CD4-positive, alpha-beta memory T cell (primary cell): Measurements from ENCODE around the gene PSMB3. TPM values are rescaled to one million over a fixed set of nuclear protein-coding genes. Genes with fewer than 3 reads are reported as not detected.

Experiments used
- CTCF ChIA-PET: fragments of 350-600 bp; sonication (Branson Sonifier 250); formaldehyde crosslinking; loops from one replicate; lab custom pipeline; 2021; ENCODE audit warnings: inconsistent platforms; ENCODE audit not compliant: partially characterized antibody; lab: Charles Lee
- POLR2A ChIA-PET: fragments of 350-600 bp; sonication (Branson Sonifier 250); formaldehyde crosslinking; loops from one replicate; lab custom pipeline; 2021; ENCODE audit not compliant: partially characterized antibody; lab: Charles Lee
- DNase-seq, 5 donors: peaks; one replicate each; pipeline versions ENCODE4 v3.0.0 to v3.0.0-alpha.2; 2020 to 2022; ENCODE audit warnings: mixed read lengths in 1 of 5
- H3K27ac ChIP-seq: one replicate; pipeline ENCODE4 v1.7.0; 2013; ENCODE audit warnings: low read depth, low read length
- H3K27me3 ChIP-seq: 2 replicates; pipeline ENCODE4 v1.7.0; 2013; ENCODE audit warnings: mild to moderate bottlenecking, low read length, moderate library complexity; ENCODE audit not compliant: insufficient read depth
- H3K36me3 ChIP-seq: 2 replicates; pipeline ENCODE4 v1.7.0; 2013; ENCODE audit warnings: mild to moderate bottlenecking, low read length, moderate library complexity; ENCODE audit not compliant: insufficient read depth
- H3K4me1 ChIP-seq: 2 replicates; pipeline ENCODE4 v1.7.0; 2013; ENCODE audit warnings: mild to moderate bottlenecking, low read length, moderate library complexity; ENCODE audit not compliant: insufficient read depth
- H3K4me3 ChIP-seq, 2 donors: one replicate each; pipeline ENCODE4 v1.7.0; 2013; ENCODE audit warnings: low read length in 2 of 2, mild to moderate bottlenecking in 1 of 2
- H3K9me3 ChIP-seq, 2 donors: one replicate each; pipeline ENCODE4 v1.7.0; 2013; ENCODE audit warnings: low read length in 2 of 2, control low read depth in 1 of 2; ENCODE audit not compliant: control insufficient read depth in 1 of 2
- H3K27ac Mint-ChIP-seq, 7 donors: one replicate each; pipeline ENCODE4 v1.8.0; 2020 to 2021; ENCODE audit warnings: mixed read lengths in 7 of 7, mild to moderate bottlenecking in 6 of 7, inconsistent platforms in 3 of 7, moderate library complexity in 3 of 7
- H3K27me3 Mint-ChIP-seq, 2 donors: one replicate each; pipeline ENCODE4 v1.8.0; 2020 to 2021; ENCODE audit warnings: mixed read lengths in 2 of 2
- H3K36me3 Mint-ChIP-seq, 2 donors: one replicate each; pipeline ENCODE4 v1.8.0; 2020 to 2021; ENCODE audit warnings: mixed read lengths in 2 of 2, inconsistent platforms in 1 of 2, mild to moderate bottlenecking in 1 of 2
- H3K4me1 Mint-ChIP-seq, 4 donors: one replicate each; pipeline ENCODE4 v1.8.0; 2020 to 2021; ENCODE audit warnings: mixed read lengths in 4 of 4, mild to moderate bottlenecking in 1 of 4
- H3K4me3 Mint-ChIP-seq, 8 donors: one replicate each; pipeline ENCODE4 v1.8.0; 2020 to 2021; ENCODE audit warnings: mixed read lengths in 8 of 8, mild to moderate bottlenecking in 7 of 8, moderate library complexity in 6 of 8, inconsistent platforms in 3 of 8
- H3K9me3 Mint-ChIP-seq, 8 donors: one replicate each; pipeline ENCODE4 v1.8.0; 2020 to 2021; ENCODE audit warnings: mixed read lengths in 8 of 8, mild to moderate bottlenecking in 5 of 8, inconsistent platforms in 3 of 8, moderate library complexity in 1 of 8
- intact Hi-C: fragments of 100-400 bp; cut with micrococcal nuclease; formaldehyde crosslinking; loops from one replicate; pipeline ENCODE4 v1.15.1; 2023
- polyA plus RNA-seq, 2 donors: library from polyadenylated mRNA; unstranded; fragments of 300-500 nt; fragmentation: Illumina TruSeq; gene quantifications; one replicate each; pipeline ENCODE4 v1.2.3, GENCODE V29; 2021
- total RNA-seq, 2 experiments: library from RNA; stranded (reverse); gene quantifications; one replicate each; pipeline ENCODE4 v1.2.3, GENCODE V29; 2021

PSMB3 gene
- total and polyA plus RNA-seq, 4 experiments from 2014 or later, result 93.5 to 517 (median 245) TPM

- intact Hi-C loops, result loop anchor here (1.0 kb wide), 3 partner anchors 25 to 172 kb away; partner anchors contain the start of gene MLLT6
- peak within 1 kb of the TSS; percentile 67 to 83 for H3K4me3 ChIP-seq
- H3K4me1 Mint-ChIP-seq, result peaks cover 45 to 93% (median 71%) of the 10 kb centered on the region in 4 donors
Measured at GRCh38 chr17:38729886-38730525, 22.5 kb upstream of the PSMB3 start, which contains the start of gene CISD3. CISD3 (plus strand) TSS chr17:38730341; CDS start chr17:38730359, 18 bp downstream.

GRCh38 chr17:38730526-38731379, 21.8 kb upstream of the PSMB3 start:
- Mint-ChIP-seq H3K4me1 (peaks cover 41 to 91% (median 72%) of the 10 kb centered on the region in 4 donors), H3K4me3 (peak overlapping the region; percentile 92 to 99 (median 97)), H3K9me3 (peaks cover 0 to 3% (median 0%) of the 10 kb centered on the region in 8 donors), H3K27ac (peak overlapping the region; percentile 81 to 99 (median 96)), H3K36me3 (peaks cover 0 to 25% of the 10 kb centered on the region in 2 donors), H3K27me3 (no peaks in the 10 kb centered on the region)
- ChIA-PET POLR2A (interaction anchor here (0.8 to 15.9 kb wide), 10 partner anchors 8 to 140 kb away, joined by 3 to 588 read pairs (median 6); partner anchors contain the start of genes EPOP, MLLT6 and PSMB3), CTCF (interaction anchor here (0.8 to 8.5 kb wide), 7 partner anchors 15 to 423 kb away, joined by 3 to 198 read pairs (median 4); partner anchors contain the start of genes EPOP and MLLT6)
- DNase-seq, result peak in 1 of 5 donors; percentile 59
- intact Hi-C loops, result loop anchor here (1.0 kb wide), 3 partner anchors 25 to 172 kb away; partner anchors contain the start of gene MLLT6
- Histone ChIP-seq H3K27me3 (no peaks in the 10 kb centered on the region), H3K27ac (peak overlapping the region; percentile 72), H3K36me3 (peaks cover 4% of the 10 kb centered on the region), H3K4me1 (peaks cover 80% of the 10 kb centered on the region), H3K9me3 (no peaks in the 10 kb centered on the region), H3K4me3 (peak overlapping the region; percentile 67 to 83)

More at GRCh38 chr17:38729886-38730525, 22.5 kb upstream of the PSMB3 start, which contains the start of gene CISD3:
- Mint-ChIP-seq H3K27ac (peak within 1 kb of the TSS; percentile 94 to 99 (median 97)), H3K4me3 (peak within 1 kb of the TSS; percentile 92 to 99 (median 97)), H3K27me3 (no peaks in the 10 kb centered on the region), H3K36me3 (peaks cover 3 to 27% of the 10 kb centered on the region in 2 donors), H3K9me3 (peaks cover 0 to 3% (median 0%) of the 10 kb centered on the region in 8 donors)
- Histone ChIP-seq H3K27ac (peak within 1 kb of the TSS; percentile 72), H3K4me1 (peaks cover 87% of the 10 kb centered on the region), H3K27me3 (no peaks in the 10 kb centered on the region), H3K9me3 (no peaks in the 10 kb centered on the region), H3K36me3 (peaks cover 7% of the 10 kb centered on the region)
- ChIA-PET POLR2A (interaction anchor here (0.8 to 15.9 kb wide), 12 partner anchors 12 to 141 kb away, joined by 3 to 588 read pairs (median 10); partner anchors contain the start of genes EPOP, MLLT6 and PSMB3), CTCF (interaction anchor here (1.3 to 8.5 kb wide), 5 partner anchors 14 to 171 kb away, joined by 4 to 198 read pairs (median 9); partner anchors contain the start of genes EPOP and MLLT6)
- DNase-seq, result peak; percentile 82 to 89 (median 87)

GRCh38 chr17:38731526-38732294, 20.8 kb upstream of the PSMB3 start:
- intact Hi-C loops, result no loop called here
- Histone ChIP-seq H3K9me3 (no peaks in the 10 kb centered on the region), H3K27ac (peak overlapping the region; percentile 72), H3K4me3 (no peak overlapping the region), H3K36me3 (peaks cover 4% of the 10 kb centered on the region), H3K4me1 (peaks cover 72% of the 10 kb centered on the region), H3K27me3 (no peaks in the 10 kb centered on the region)
- Mint-ChIP-seq H3K27me3 (no peaks in the 10 kb centered on the region), H3K4me1 (peaks cover 39 to 83% (median 66%) of the 10 kb centered on the region in 4 donors), H3K36me3 (peaks cover 0 to 25% of the 10 kb centered on the region in 2 donors), H3K4me3 (peak overlapping the region; percentile 55 to 99 (median 95)), H3K9me3 (peaks cover 0 to 3% (median 0%) of the 10 kb centered on the region in 8 donors), H3K27ac (peak overlapping the region; percentile 81 to 98 (median 94))
- CTCF ChIA-PET, result interaction anchor here (0.8 to 8.5 kb wide), 8 partner anchors 15 to 422 kb away, joined by 3 to 198 read pairs (median 4); partner anchors contain the start of genes EPOP and MLLT6
- no peak for DNase-seq
- POLR2A ChIA-PET, result interaction anchor here (0.8 to 15.9 kb wide), 9 partner anchors 9 to 58 kb away, joined by 3 to 588 read pairs (median 6); partner anchors contain the start of genes EPOP, MLLT6 and PSMB3

GRCh38 chr17:38732376-38733281, 19.9 kb upstream of the PSMB3 start:
- Histone ChIP-seq H3K27ac (peak overlapping the region; percentile 0), H3K36me3 (peaks cover 4% of the 10 kb centered on the region), H3K9me3 (no peaks in the 10 kb centered on the region), H3K27me3 (no peaks in the 10 kb centered on the region), H3K4me1 (peaks cover 63% of the 10 kb centered on the region), H3K4me3 (no peak overlapping the region)
- CTCF ChIA-PET, result interaction anchor here (1.5 to 8.5 kb wide), 3 partner anchors 26 to 174 kb away, joined by 4 to 198 read pairs (median 9); partner anchors contain the start of gene EPOP
- Mint-ChIP-seq H3K9me3 (peaks cover 0 to 3% (median 0%) of the 10 kb centered on the region in 8 donors), H3K36me3 (peaks cover 0 to 22% of the 10 kb centered on the region in 2 donors), H3K4me3 (peak overlapping the region in 7 of 8 donors; percentile 55 to 97 (median 69)), H3K4me1 (peaks cover 38 to 73% (median 61%) of the 10 kb centered on the region in 4 donors), H3K27me3 (no peaks in the 10 kb centered on the region), H3K27ac (peak overlapping the region; percentile 34 to 98 (median 86))
- no peak for DNase-seq
- intact Hi-C loops, result no loop called here
- POLR2A ChIA-PET, result interaction anchor here (2.7 to 15.9 kb wide), 2 partner anchors 26 to 56 kb away, joined by 24 to 588 read pairs; partner anchors contain the start of genes EPOP and MLLT6

- H3K9me3 ChIP-seq, result no peaks in the 10 kb centered on the region
- intact Hi-C loops, result no loop called here
- no peak for DNase-seq
- POLR2A ChIA-PET, result interaction anchor here (2.4 to 15.9 kb wide), 4 partner anchors 26 to 57 kb away, joined by 7 to 588 read pairs (median 32); partner anchors contain the start of genes EPOP and MLLT6
- Mint-ChIP-seq H3K36me3 (peaks cover 0 to 14% of the 10 kb centered on the region in 2 donors), H3K4me1 (peaks cover 30 to 65% (median 53%) of the 10 kb centered on the region in 4 donors), H3K4me3 (peak overlapping the region in 2 of 8 donors; percentile 20 to 49), H3K27ac (peak overlapping the region in 6 of 7 donors; percentile 5 to 98 (median 68)), H3K9me3 (peaks cover 0 to 2% (median 0%) of the 10 kb centered on the region in 8 donors), H3K27me3 (no peaks in the 10 kb centered on the region)
- no peak overlapping the region for H3K4me3 ChIP-seq
- peaks cover 4% of the 10 kb centered on the region for H3K36me3 ChIP-seq
- H3K27me3 ChIP-seq, result no peaks in the 10 kb centered on the region
- peaks cover 55% of the 10 kb centered on the region for H3K4me1 ChIP-seq
- CTCF ChIA-PET, result interaction anchor here (0.6 to 8.5 kb wide), 8 partner anchors 12 to 175 kb away, joined by 3 to 198 read pairs (median 19); partner anchors contain the start of genes EPOP and MLLT6
- no peak overlapping the region for H3K27ac ChIP-seq
Measured at GRCh38 chr17:38733282-38733981, 19.1 kb upstream of the PSMB3 start.
